HG03060 (cell line): ENCODE data around the gene UTRN.
A peak's percentile ranks its signal among the peaks of the same experiment; 100 is the strongest.

Source experiments
- ATAC-seq: cut with Tn5 transposase; IDR thresholded peaks from one replicate; pipeline ENCODE4 v1.9.1; 2021; ENCODE audit warnings: low read depth, moderate number of reproducible peaks; ENCODE audit not compliant: unreplicated experiment

UTRN gene

DNA sequence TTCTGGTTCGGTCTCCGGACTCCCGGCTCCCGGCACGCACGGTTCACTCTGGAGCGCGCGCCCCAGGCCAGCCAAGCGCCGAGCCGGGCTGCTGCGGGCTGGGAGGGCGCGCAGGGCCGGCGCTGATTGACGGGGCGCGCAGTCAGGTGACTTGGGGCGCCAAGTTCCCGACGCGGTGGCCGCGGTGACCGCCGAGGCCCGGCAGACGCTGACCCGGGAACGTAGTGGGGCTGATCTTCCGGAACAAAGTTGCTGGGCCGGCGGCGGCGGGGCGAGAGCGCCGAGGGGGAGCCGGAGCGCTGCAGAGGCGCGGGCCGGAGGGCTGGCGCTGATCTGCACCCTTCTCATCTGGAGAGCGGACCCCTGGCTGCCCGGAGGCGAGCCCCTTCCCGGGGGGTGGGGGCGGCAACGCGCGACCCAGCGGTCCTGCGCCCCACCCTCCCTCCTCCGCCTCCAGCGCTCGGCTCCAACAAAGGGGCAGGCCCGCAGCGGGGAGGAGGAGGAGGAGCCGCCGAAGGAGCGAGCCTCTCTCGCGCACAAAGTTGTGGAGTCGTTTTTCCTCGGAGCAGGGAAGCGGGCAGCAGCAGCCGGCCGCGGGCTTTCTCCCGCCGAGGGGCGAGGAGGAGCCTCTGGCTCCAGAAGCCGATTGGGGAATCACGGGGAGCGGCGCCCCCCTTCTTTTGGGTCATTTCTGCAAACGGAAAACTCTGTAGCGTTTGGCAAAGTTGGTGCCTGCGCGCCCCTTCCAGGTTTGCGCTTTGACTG lies at the start of gene UTRN:
TSS of gene UTRN (plus strand) at position 553 of the 765 bp plus-strand sequence. CDS start 6,494 bp downstream, outside the sequence.
- ATAC-seq = no peak

DNA sequence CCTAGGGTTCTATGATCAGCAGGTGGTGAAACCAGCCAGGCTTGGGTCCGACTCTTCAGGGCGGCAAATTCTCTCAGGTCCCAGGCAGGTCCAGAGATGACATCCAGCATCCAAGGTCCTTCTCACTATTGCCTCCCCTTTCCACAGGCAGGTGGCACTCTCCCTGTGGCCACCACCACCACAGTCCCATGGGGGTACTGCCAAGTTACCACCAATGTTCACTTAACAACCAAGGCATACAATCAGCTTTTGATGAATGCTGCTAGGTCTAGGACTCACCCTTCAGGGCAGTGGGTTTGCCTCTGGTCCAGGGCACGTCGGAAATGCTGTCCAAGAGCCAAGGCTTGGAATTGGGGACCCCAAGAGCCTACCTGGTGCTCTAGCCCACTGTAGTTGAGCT lies 40.4 kb upstream of the UTRN start:
- no peak for ATAC-seq

DNA sequence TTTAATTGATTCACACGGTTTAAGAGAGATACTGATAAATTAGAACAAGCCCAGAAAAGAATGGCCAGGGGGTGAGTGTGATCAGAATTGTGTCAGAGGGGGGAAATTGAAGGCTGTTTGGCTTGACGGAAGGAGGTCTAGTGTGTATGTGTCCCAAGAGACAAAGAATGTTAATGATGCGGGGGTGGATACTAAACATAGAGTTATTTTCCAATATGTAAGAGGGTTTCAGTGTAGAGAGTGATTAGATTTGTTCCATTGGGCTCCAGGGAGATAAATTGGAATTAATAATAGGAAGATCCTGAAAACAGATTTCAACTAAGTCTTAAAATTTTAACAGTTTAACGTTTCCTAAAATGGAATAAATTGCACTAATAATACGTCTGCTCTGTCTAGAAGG lies 38.1 kb upstream of the UTRN start:
- ATAC-seq = no peak

DNA sequence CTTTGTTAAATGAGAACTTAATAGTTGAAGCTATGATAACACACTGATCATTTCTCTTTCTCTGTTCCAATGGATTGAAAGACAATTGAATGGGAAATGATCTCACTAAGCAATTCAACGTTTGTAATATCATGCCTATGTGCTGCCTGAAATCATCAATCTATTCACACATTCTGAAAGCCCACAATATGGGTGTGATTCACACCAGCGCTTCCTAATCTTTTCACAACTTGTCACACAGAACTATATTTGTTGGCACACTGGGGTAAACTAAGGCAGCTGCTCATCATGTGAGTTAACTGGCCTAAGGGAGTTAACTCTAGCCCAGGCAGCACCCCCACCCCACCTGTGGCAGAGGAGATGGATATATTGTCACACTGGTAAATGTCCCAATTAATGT lies 37.1 kb upstream of the UTRN start:
- no peak for ATAC-seq

DNA sequence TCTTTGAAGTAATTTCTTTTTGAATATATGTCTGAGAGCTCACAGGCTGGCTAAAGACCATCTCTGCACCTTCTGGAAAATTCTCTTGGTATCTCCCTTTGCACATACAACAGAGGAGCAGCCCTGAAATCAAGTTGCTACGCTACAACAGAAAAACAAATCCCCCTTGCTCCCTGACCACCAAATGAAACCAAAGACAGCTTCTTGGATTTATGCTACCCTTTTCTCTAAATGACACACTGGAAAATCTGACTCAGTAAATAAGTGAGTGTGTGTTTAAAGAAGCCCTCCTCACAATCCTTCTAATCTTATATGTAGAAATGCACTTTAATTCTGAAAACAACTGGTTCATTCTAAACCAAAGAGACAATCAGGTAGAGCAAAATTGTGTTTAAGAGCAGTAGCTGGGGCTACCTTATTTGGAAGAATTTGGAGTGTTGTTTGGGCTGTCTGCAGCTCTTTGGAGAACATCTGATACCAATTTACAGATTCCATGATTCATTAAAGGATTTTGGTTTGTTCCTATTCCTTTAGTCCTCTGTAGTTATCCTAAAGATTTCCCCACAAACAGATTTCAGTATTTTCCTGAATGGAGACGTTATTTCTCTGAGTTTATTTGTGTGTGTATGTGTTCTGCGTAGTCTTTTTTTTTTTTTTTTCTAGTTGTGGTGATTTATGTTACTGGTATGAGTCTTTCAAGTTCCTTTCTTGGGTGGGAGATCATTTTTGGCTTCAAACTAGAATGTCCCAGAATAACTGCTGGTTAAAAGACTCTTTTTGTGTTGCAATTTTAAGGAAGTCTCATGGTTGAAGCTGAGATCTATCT lies 36.4 kb upstream of the UTRN start:
- ATAC-seq = no peak

DNA sequence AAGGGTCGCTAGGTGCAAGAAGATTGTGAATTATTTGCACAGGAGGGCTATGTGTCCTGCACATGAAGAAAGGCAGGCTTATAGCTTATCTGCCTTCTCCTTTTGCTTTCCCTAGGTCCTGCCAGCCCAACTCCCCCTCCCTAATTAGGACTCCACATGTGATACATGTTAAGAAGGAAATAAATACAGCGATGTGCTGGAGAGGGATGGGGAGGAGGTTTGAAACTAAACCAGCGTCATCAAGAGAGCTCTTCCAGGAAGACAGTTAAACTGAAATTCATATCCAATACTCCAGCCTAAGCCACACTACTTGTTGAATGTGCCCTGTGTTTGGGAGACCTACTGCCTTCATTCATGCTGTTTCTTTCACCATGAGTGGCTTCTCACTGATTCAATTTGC lies 34.9 kb upstream of the UTRN start:
- ATAC-seq = no peak

DNA sequence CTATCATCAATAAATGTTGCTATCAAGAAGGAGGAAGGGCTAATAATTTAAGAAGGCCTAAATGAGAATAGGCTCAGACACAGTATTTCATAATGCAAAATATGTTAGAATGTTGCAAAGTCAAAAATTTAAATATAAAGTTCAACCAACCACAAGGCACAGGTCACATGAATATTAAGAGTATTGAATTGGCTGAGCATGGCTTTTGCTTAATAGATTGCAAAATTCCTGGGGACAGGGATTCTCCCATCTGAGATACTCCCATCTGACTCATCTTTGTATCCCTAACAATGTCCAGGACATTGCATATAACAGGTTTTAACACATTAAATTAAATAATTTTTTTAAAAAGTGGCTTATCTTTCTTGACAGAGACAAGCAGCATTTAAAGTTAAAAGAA lies 32.9 kb upstream of the UTRN start:
- ATAC-seq = no peak

DNA sequence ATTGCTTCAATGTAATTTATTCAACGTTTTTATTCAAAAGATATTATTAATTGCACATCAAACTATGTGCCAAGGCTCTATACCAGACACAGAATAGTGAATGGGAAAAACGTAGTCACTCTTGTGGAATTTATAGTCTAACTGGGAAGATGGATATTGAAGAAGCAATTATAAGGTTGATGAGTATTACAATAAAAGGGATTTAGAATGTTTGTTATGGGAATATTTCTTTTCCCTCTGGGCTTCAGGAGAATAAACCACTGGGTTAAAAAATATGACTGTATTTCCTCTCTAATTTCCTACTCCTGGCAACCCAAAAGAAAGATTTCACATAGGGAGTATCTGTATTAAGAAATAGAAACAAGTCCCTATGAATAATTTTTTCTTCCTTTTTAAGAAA lies 25.1 kb upstream of the UTRN start:
- ATAC-seq = no peak

DNA sequence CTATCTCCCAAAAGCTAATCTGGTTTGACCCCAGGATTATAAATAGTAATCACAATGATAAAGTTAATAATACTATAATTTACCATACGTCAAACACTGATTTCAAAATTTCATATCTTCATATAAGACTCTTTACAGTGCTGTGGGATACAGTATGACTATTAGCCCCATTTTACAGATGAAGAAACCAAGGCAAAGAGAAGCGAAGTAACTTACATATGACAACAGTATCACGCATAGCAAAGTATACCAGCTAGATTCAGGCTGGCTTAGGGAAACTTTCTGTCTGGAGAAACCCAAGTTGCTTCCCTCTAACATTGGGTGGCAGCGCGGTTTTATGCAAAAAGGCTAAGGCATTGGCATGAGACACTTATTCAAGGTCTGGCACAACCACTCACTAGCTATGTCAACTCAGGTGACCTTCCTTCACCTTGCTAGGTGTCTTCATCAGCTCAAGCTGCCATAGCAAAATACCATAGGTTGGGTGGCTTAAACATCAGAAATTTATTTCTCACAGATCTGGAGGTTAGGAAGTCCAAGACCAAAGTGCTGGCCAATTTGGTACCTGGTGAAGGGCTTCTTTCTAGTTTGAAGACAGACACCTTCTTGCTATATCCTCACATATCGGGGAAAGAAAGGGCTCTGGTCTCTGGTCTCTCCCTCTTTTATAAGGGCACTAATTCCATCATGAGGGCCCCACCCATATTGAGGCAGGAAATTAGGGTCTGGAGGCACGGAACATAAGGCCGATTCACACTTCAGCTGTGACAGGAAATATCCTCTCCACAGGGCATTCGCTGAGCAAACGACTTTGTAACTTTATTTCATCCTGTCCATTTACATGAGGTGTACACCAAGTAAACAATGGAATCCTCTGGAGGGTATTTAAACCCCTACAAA lies 22.4 kb upstream of the UTRN start:
- ATAC-seq = no peak

DNA sequence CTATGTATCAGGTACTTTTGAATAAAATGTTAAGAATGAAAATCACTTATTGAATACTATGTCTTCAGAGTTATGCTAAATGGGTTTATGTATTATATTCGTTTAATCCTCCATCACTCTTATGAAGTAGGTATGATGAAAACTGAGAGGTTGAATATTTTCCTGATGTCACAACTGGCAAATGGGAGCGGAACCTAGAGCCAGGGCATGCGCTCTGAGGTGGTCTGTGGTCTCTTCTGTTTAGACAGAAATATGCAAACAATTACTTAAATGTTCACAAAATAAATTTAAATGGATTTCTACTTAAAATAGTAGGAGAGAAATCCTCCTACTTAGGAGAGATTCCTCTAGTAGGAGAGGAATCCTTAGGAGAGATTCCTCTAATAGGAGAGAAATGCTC lies 21.3 kb upstream of the UTRN start:
- ATAC-seq = no peak

DNA sequence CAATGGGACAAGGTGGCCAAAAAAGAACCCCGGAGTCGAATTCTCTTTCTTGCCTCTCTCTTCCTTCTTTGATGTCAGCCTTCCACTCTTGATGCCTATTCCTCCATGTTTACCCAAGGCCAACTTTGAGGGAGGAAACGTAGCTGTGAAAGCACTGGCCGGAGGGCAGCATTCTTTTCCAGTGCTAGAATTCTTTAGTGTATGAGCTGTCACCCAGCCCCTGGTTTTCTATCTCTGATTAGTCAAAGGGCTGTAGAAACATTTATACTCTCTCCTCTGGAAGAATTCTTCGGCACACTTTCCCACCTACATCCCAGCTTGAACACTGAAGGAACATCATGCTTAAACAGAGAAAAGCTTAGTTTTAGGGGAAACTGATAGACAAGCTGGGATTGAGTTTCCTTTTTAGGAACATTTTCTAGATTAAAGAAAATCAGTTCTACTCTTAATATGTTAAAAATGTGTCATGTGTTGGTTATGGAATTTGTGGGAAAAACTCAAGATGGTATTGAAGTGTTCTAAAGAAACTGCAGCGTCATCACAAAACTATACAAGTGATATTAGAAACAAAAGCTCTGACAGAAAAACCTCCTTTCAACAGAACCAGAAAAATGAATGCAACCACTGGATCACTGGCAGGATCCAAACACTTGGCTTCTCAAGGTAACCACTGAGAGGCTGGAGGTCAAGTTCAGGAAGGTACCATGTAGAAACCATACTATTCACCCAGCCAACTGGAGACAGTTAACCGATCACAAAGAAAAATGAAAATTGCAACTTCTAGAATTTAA lies 20.7 kb upstream of the UTRN start:
- ATAC-seq = no peak

DNA sequence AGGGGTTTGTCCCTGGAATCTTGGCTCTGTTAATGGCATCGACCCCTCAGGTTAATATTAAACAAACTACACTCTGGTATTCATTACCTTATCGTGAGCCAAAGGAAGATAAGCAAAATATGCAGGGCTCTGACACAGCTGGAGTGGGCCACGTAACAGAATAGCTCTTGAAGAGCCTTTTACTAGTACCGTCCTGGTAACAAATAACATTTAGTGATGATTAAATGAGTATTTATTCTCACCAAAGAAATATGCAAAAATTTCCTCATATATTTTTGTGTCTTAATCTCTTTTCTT lies 20.1 kb upstream of the UTRN start:
- ATAC-seq = peak; percentile 13

DNA sequence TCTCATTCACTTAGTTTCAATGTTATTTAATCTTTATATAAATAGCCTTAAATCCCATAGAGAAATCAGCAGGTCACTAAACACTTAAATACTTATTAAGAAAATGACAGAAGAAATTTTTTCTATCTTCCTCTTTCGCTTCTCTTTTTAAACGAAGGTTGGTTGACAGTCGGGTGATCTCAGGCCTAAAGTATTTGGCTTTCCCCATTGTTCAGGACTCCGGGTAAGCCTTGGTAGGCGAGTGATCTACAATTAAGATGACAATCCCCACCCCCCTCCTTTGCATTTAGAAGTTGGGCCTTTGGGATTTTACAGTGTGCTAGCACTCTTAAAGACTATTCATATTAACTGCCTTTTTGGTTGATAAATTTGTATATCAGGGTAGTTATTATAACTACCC lies 19.7 kb upstream of the UTRN start:
- peak; percentile 73 for ATAC-seq

DNA sequence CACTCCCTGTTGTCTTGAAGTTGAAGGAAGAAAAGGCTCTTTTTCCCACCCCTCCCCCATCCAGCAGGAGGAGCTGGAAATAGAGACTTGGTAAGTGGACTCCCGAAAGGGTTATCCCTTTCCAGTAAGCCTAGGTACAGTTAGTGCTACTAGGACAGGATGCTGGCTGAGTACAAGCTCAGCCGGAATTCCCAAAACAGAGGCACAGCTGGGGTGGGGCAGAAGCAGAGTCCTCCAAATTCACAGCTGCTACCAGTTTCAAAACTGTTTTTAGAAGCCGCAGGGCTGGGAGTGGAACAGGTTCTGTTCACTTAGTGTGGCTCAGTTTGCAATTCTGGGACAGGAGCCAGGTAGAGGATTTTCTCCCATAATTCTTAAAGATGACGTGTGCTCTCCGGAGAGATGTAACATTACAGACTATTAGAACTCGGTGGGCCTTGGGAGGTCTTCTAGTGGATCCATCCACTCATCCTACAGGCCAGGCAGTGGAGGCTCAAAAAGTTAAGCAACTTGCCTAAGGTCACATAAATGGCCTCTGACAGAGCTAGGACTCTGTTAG lies 19.0 kb upstream of the UTRN start:
- no peak for ATAC-seq

DNA sequence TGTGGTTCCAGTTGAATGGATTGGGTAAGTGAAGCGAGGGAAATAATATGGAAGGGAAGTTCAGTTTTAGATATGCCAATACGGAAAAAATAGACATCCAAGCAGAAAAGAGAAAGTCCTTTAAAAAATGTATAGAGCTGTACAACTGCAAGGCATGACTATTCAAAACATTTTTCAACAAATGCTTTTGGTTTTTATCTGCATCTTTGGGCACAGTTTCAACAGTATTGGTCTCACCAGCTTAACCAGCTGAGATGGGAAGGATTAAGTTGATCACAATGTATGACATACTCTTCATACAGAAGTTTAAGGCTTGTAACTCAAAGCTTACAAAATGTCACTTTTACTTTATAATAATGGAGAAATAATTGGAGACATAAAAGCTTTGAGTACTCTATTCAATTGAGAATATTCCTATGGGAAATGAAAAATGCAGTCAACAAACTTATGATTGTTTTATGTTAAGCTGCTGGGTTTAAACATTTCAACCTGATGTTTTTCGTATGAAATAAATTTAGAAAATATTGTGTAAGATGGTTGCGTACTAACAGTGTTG lies 16.3 kb upstream of the UTRN start:
- ATAC-seq = no peak

DNA sequence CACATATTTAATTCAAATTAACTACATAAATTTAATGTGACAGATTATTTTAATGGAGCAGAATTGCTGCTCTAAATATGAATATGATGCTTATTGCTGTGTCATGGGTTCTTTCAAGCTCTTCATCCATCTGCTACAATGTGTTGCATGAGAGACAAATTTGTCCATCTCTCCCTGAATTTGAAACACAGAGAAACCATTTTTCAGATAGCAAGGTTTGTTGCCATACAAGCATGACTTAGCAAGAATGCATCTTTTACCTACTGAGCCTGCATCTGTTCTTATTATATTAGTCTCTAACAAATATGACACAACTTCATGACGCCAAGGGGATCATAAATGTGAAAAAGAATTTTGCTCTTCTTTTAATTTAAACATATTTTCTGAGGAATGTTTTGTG lies 8.0 kb upstream of the UTRN start:
- ATAC-seq = no peak

DNA sequence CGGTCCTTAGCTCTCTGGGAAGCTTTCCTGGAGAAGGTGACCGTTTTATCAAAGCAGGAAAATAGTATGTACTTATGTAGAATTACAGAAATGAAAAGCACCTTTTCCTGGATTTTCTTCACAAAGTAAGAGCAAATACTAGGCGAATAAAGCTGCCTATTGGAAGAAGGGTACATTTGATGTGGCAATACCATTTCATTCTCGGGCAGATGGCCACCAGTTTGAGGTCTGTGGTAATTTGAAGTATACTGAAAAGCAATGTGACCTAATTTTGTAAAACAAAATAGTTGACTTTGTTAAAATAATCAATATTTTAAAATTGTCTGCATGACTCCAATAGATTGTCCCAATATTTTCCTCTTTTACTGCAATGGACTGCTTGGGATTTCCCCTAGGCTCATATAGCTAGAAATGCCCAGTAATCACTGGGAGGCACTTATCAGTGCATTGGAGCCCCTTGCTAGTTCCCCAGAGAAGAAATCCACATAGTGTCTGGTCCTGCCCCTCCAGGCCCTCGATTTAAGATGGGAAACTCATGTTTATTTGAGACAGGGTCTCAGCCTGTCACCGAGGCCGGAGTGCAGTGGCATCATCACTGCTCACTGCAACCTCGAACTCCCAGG lies 7.4 kb upstream of the UTRN start:
- ATAC-seq = no peak

DNA sequence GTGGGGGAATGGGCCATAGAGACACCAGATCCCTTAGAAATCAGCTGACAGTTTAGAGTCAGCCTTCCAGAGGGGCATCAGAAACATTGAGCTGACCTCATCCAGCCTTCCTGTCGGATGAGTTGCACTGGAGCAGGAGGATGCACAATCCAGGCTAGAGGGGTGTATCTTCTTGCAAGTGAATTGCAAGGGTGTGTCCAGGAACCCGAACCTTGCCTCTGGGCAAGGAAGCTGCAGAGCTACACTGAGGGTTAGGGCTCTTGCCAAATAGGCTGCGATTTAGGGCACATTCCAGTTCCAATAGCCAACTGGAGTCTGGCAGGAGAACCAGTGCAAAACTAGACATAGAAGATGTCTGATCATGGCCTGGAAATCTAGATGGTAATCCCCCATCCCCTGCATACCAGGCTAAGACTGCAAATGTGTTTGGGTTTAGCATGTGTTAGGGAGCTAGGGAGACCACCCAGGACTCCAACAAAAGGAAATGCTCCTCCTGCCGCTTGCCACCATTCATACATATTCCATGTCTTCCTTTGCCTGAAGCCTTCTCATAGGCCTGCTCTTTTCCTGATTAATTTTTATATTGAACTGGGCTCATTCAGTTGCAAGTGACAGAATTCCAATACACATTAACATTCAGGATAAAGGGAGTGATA lies 6.3 kb upstream of the UTRN start:
- no peak for ATAC-seq
